GM18867 (cell line): ENCODE data around the gene KIAA1586.
"Not testable (repeated sequence)": the region's sequence is repeated elsewhere in the genome, so short reads cannot be mapped to it uniquely, and the experiment has no call there.

Source experiments
- ATAC-seq: cut with Tn5 transposase; IDR thresholded peaks from one replicate; pipeline ENCODE4 v1.9.1; 2021; ENCODE audit warnings: mild to moderate bottlenecking, moderate library complexity; ENCODE audit not compliant: unreplicated experiment

Gene KIAA1586

DNA sequence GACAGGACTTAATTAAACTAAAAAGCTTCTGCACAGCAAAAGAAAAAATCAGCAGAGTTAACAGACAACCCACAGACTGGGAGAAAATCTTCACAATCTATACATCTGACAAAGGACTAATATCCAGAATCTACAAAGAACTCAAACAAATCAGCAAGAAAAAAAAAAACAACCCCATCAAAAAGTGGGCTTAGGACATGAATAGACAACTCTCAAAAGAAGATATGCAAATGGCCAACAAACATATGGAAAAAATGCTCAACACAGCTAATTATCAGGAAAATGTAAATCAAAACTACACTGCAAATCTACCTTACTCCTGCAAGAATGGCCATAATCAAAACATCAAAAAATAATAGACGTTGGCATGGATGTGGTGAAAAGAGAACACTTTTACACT, 2.4 kb upstream of the KIAA1586 start:
- ATAC-seq = not testable (repeated sequence)

DNA sequence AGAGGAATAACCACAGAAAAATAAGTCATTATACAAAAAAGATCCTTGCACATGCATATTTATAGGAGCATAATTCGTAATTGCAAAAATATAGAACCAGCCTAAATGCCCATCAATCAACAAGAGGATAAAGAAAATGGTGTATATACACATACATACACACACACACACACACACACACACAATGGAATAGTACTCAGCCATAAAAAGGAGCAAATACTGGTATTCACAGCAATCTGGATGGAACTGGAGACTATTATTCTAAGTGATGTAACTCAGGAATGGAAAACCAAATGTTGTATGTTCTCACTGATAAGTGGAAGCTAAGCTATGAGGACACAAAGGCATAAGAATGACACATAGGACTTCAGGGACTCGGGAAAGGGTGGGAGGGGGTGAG, 1.9 kb upstream of the KIAA1586 start:
- no peak for ATAC-seq

DNA sequence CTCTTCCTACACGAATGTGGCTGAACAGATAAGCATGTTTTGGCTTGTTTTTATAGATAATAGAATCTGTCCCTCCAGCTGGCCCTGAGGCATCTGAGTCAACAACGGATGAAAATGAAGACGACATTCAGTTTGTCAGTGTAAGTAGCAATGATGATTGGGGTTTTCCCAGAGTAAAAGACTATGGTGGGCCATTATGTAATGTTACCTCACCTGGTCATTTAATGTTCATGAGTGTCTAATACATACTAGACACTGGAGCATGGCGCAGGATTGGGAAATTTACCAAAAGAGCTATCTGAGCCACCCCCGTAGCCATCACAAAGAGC, 728 bp downstream of the KIAA1586 start:
- ATAC-seq = peak; percentile 26

DNA sequence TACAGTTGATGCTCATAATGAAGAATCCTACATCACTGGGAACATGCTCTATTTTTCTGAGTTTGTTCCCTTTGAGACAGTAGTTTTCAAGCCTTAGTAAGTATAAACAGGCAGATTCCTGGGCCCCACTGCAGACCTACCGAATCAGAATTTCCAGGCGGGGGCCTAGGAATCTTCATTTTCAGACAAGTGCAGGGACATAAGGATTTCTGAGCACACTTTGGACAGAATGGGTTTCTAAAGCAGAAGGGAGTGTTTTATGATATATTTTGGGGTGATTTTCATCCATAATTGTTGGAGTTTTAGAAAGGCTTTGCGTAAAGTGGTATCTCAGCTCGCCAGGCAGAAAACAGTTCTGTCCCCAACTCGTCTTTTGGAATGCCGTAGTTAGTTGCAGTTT, 1.4 kb downstream of the KIAA1586 start:
- not testable (repeated sequence) for ATAC-seq

DNA sequence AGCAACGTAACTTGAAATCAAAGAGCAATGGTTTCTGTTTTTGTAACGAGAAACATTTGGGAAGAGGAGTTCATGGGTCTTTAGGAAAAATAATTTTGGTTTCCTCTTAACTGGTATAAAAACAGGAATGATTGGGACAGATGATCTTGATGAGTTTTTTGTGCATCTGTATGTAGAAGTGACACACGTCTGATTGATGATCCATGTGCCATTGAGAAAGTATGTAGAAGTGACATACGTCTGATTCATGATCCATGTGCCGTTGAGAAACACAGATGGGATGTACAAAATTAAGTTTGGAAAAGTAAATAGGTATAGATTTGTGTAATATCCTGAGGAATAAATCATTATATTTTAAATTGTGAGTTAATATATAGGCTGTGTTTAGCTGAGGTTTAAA, 2.1 kb downstream of the KIAA1586 start:
- ATAC-seq = no peak

DNA sequence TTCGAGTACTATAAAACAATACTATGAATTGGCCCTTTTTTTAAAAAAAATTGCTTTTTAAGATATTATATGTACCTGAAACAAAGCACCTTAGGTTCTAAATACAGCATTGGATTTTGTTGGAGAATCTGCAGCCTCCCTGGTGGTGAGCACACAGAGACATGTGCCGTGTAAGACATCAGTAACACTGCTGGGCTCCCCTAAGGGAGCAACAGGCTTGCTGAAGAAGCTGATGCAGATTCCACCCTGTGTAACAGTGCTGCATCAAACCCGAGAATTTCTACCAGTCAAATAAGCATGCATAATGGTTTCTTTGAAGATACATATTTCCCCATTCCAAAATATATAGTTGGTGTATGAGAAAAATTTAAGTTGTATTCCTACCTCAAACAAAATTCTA, 17.4 kb downstream of the KIAA1586 start:
- no peak for ATAC-seq

DNA sequence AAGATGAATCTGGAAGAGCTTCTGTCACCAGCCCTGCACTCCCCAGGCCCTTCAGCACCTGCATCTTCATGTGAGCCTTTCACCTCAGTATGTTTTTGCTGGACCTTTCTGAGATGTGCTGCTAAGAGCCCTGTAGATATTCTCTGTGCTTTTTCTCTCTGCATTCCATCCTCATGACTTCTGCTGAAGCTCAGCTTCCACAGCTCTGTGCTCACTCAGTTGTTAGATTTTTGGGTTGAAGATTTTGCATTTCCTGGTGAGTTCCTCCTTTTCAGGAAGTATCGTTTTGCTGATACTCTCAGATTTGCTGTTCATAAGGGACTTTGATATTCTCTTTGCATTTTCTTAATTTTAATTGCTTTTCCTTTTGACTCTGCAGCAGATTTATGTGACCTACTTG, 18.3 kb downstream of the KIAA1586 start:
- ATAC-seq = no peak

DNA sequence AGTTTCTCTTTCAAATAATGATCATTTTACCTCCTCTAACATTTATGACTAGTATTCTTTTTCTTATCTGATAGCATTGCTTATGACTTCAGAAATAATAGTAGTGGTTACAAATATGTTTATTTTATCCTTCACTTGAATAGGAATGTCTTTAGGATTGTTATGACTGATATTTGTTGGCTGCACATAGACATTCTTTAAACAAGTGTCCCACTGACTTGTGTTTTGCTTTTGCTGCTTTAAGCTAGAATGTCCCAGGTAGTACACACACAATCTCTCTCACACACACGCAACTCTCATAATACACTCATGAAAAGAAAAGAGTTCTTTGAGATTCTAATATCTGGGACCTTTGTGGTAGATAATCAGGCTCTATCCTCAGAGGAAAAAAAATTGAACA, 21.6 kb downstream of the KIAA1586 start:
- no peak for ATAC-seq

DNA sequence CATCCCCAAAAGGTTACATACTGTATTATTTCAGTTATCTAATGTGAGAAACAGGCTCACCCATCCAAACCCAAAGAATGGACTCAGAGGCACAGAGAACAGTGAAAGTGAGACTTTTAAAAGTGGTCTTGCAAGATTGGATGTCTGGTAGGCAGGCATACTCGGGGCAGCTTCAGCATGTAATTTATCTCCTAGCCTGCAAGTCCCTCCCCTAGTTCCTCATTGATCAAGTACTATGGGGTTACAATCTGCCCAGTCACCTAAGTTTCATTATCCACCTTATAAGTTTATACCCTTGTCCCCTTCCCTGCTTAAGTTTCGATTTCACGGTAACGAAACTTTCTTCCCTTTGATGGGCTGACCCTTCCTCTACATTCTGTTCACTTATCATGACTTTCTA, 22.7 kb downstream of the KIAA1586 start:
- no peak for ATAC-seq

DNA sequence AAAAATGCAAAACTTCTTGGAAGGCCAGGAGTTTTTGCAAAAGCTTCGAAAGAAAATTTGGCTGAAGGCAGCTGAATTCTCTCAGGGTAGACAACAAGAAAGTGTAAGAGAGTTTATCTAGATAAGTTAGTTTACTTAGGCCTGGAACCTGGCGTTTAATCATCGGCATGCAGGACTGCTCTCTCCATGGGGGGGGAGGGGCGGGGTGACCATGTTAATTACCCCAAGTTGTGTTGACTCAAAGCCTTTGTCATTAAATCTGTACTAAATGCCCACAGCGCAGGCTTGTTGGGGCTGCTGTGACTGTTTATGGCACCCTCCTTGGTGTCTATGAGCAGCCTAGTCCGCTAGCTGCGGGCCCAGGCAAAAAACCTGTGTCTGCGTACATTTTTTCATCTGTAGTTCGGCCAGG, 23.4 kb downstream of the KIAA1586 start:
- no peak for ATAC-seq

DNA sequence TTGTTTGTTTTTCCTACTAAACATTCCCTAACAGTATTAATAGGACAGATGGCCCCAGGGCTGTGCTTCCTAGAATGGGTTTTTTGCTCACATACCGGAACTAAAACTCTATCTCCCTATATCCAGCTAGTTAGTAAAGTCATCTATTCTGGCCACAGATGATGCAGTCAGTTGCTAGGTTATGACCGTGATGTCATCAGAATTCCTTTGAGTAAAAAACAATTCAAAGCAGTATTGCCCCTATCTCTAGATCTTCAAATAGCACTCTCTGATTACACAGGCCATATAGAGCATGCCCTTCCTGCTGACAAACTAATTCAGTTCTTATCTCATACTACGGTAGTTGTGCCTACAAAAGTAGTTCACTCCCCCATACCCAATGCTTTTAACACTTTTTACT, 25.6 kb downstream of the KIAA1586 start:
- ATAC-seq = no peak

DNA sequence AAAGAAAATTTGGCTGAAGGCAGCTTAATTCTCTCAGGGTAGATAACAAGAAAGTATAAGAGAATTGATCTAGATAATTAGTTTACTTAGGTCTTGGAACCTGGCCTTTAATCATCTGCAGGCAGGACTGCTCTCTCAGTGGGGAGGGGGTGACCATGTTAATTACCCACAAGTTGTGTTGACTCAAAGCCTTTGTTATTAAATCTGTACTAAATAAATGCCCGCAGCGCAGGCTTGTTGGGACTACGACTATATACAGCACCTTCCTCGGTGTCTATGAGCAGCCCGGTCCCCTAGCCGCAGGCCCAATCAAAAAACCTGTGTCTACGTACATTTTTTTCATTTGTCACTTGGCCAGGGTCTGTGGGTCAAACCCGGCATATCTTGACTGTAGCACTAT, 27.9 kb downstream of the KIAA1586 start:
- no peak for ATAC-seq

DNA sequence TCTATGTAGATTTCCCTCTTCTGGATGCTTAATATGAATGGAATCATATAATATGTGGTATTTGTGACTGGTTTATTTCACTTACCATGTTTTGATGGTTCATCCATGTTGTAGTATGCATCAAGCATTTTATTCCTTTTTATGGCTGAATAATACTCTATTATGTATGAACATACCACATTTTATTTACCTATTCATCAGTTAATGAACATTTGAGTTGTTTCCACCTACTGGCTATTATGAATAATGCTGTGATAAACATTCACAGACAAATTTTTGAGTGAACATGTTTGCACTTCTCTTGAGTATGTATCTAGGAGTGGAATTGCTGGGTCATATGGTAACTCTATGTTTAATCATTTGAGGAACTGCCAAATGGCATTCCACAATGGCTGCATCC, 28.6 kb downstream of the KIAA1586 start:
- no peak for ATAC-seq

DNA sequence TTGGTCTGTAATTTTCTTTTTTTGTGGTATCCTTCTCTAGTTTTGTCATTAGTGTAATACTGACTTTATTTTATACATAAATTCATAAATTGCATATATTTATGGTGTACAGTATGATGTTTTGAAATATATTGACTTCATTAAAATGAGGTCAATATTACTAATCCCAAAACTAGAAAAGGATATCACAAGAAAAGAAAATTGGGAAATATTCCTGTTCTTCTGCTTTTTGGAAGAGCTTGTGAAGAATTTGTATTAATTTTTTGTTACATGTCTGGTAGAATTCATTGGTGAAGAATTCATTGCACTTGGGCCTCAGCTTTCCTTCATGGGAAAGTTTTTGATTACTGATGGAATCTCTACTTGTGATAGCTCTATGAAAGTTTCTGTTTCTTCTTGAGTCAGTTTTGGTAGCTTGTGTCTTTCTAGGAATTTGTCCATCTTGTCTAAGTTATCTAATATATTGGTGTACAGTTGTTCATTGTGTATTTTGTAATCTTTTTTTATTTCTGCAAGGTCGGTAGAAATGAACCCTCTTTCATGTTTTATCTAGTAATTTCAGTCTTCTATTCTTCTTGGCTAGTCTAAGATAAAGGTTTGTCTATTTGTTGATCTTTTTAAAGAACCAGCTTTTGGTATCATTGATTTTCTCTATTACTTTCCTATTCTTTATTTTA, 32.2 kb downstream of the KIAA1586 start:
- ATAC-seq = no peak

DNA sequence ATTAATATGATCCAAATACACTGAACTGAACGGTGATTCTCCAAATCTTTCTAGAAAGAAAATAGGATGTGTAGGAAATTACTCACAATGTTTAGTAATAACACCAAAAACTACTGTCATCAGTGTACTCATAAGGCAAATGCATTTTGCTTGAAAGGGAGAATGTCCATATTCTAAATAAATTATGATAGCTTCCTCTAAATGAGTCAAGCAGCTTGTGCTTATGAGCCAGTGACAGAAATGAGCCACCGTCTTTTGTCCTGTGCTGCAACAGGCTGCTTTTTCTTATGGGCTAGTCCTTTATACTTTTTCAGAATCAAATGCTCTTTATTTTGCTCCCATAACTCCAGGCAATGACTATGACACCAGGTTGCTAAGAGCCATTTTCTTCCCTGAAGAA, 39.0 kb downstream of the KIAA1586 start:
- no peak for ATAC-seq

DNA sequence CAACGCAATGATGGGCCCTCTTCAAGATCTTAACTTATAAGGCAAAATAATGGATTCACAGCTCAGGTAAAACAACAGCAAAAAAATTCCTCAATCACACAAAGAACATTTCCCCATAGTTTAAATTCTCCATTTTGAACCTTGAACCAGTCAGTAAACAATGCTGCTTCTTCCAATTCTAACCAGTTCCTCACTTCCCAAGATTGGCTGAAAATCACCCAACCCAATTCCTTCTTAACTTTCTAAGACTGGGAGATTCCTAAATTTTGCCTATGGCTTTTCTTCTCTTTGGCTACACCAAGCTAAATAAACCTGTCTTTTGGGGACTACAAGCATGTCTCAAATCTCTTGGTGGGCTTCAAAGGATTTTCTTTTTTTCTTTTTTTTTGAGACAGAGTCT, 40.4 kb downstream of the KIAA1586 start:
- ATAC-seq = no peak

DNA sequence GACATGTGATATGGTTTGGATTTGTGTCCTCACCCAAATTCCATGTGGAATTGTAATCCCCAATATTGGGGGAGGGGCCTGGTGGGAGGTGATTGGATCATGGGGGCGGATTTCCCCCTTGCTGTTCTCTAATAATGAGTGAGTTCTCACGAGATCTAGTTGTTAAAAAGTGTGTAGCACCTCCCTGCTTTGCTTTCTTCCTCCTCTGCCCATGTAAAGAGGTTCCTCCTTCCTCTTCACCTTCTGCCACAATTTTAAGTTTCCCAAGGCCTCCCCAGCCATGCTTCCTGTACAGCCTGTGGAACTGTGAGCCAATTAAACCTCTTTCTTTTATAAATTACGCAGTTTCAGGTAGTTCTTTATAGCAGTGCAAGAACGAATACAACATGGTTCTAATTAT, 41.4 kb downstream of the KIAA1586 start:
- ATAC-seq = no peak

DNA sequence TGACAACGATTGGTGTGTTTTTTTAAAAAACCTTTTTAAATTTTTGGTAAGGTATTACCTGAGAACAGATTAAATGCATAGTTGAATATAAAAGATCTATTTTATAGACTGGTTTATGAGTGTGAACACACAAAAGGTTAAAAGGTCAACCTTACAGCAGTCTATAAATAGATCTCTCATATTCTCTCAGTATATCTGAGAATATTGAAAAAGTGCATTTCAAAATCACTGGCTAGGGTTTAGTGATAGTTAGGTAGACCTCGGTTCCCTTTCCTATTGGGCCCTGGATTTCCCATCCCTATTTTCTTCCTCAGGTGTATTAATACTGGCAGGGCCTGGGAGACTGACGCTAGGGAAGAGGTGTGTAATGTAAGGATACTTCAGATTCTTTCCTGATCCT, 42.8 kb downstream of the KIAA1586 start:
- ATAC-seq = no peak

DNA sequence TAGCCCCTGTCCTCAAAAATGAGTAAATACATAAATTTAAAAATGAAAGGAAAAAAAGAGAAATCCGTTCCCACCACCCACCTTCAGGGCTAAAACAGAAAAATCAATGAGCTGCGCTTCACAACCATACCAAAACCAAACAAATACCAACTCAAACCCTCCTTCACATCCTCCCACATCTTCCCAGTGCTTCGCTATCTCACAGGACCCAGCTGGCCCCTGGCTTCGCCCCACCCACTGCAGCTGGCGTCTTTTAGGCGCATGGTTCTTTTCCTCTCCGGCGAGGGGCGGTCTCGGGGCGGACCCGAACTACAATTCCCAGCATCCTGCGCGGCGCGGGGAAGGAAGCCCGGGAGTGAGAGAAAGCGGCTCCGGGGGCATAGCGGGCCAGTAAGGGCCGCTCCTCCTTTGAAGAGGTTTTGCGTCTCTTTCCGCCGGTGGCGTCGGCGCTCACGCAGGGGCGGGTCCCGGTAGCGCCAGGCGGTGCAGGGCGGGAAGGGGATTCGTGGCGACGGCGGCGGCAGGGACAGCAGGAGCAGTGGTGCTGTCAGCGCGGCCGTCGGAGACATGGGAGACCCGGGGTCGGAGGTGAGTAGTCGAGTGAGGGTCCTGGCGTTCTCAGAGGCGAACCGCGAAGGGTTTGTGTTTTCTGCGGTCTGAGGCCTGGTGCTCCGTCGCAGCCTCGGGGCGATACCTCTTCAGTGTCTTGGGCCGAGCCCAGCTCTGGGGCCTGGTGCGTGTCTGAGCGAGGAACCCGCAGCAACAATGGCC, 43.4 kb downstream of the KIAA1586 start, which contains the start of gene ZNF451:
ZNF451 (plus strand) TSS at position 502 of the 771 bp plus-strand sequence; CDS start at position 568, 66 bp downstream.
- peak; percentile 90 for ATAC-seq

DNA sequence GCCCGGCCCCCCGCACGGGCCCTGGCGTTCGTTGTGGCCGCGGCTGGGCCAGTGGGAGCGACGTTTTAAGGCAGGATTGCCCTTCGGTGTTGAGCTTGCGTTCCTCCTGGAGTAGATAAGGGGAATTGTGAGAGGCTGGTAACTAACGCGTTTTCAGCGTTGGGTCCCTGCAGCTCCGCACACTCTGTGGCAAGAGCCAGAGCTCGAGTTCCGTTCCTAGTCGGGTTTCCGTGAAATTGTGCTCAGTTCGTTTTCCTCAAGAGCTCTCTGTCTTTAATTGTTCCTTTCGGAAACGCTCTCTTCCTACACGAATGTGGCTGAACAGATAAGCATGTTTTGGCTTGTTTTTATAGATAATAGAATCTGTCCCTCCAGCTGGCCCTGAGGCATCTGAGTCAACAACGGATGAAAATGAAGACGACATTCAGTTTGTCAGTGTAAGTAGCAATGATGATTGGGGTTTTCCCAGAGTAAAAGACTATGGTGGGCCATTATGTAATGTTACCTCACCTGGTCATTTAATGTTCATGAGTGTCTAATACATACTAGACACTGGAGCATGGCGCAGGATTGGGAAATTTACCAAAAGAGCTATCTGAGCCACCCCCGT, 44.1 kb downstream of the KIAA1586 start:
- ATAC-seq = peak; percentile 6

DNA sequence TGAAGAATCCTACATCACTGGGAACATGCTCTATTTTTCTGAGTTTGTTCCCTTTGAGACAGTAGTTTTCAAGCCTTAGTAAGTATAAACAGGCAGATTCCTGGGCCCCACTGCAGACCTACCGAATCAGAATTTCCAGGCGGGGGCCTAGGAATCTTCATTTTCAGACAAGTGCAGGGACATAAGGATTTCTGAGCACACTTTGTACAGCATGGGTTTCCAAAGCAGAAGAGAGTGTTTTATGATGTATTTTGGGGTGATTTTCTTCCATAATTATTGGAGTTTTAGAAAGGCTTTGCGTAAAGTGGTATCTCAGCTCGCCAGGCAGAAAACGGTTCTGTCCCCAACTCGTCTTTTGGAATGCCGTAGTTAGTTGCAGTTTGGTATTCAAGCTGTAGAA, 44.9 kb downstream of the KIAA1586 start:
- not testable (repeated sequence) for ATAC-seq

DNA sequence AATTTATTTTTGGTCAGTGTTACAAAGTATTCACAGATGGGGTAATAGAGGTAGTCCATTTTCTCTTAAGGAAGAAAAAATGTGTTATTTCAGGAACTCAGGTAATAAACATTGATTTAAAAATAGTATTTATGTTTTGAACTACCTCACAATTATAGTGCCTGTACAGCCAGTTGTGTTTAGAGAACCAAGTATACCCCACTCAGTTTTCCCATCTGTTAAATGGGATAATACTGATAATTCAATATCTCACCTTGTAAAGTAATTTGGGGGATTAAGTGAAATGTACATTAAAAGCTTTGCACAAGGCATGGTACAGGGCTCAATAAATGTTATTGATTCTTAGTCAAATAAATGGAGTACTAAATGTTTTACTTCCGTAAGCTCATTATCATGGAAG, 48.2 kb downstream of the KIAA1586 start:
- ATAC-seq = no peak
